Loucy (cell line): Measurements from ENCODE around the gene FTL.
"Not testable (repeated sequence)": the region's sequence is repeated elsewhere in the genome, so short reads cannot be mapped to it uniquely, and the experiment has no call there.

Experiments
- EZH2phosphoT487 ChIP-seq: fragments of 200-600 bp; IDR thresholded peaks from 2 replicates; pipeline ENCODE4 v1.6.1; 2018; ENCODE audit warnings: antibody characterized with exemption, mild to moderate bottlenecking, moderate library complexity, borderline replicate concordance
- TF ChIP-seq, protein P1 (sequence below): fragments of 200-600 bp; sonication (generic); conservative IDR thresholded peaks from 2 replicates; pipeline ENCODE4 v1.5.1; 2014; ENCODE audit warnings: mild to moderate bottlenecking, antibody characterized with exemption, low read length

DNA sequence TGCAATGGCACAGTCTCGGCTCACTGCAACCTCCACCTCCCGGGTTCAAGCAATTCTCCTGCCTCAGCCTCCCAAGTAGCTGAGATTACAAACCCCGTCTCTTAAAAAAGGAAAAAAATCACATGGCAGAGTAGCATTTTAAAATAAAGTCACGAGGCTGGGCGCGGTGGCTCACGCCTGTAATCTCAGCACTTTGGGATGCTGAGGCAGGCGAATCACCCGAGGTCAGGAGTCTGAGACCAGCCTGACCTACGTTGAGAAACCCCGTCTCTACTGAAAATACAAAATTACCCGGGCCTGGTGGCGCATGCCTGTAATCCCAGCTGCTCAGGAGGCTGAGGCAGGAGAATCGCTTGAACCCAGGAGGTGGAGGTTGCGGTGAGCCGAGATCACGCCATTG is 37.4 kb upstream of the FTL start:
- TF ChIP-seq, protein P1, sequence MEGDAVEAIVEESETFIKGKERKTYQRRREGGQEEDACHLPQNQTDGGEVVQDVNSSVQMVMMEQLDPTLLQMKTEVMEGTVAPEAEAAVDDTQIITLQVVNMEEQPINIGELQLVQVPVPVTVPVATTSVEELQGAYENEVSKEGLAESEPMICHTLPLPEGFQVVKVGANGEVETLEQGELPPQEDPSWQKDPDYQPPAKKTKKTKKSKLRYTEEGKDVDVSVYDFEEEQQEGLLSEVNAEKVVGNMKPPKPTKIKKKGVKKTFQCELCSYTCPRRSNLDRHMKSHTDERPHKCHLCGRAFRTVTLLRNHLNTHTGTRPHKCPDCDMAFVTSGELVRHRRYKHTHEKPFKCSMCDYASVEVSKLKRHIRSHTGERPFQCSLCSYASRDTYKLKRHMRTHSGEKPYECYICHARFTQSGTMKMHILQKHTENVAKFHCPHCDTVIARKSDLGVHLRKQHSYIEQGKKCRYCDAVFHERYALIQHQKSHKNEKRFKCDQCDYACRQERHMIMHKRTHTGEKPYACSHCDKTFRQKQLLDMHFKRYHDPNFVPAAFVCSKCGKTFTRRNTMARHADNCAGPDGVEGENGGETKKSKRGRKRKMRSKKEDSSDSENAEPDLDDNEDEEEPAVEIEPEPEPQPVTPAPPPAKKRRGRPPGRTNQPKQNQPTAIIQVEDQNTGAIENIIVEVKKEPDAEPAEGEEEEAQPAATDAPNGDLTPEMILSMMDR, result not testable (repeated sequence)
- TF ChIP-seq EZH2phosphoT487, result not testable (repeated sequence)
